Ascending aorta (tissue), 2 donors: ENCODE measurements around the gene GPR78. TPM values are rescaled to one million over a fixed set of nuclear protein-coding genes. Genes with fewer than 3 reads are reported as not detected.

Experiments used
- DNase-seq, 2 donors: peaks; one replicate each; pipeline ENCODE4 v3.0.0-alpha.2; 2019; ENCODE audit warnings: low spot score in 2 of 2
- H3K27ac ChIP-seq, 2 donors: fragments of 200-600 bp; sonication (generic); one replicate each; pipeline ENCODE4 v1.5.1; 2016 to 2017; ENCODE audit warnings: mild to moderate bottlenecking in 1 of 2
- H3K27me3 ChIP-seq: fragments of 200-600 bp; sonication (generic); one replicate; pipeline ENCODE4 v1.5.1; 2017
- H3K36me3 ChIP-seq, 2 donors: fragments of 200-600 bp; sonication (generic); one replicate each; pipeline ENCODE4 v1.5.1; 2016
- H3K4me1 ChIP-seq, 2 donors: fragments of 200-600 bp; sonication (generic); one replicate each; pipeline ENCODE4 v1.5.1; 2016 to 2017; ENCODE audit warnings: mild to moderate bottlenecking in 1 of 2
- H3K4me3 ChIP-seq, 2 donors: fragments of 200-600 bp; sonication (generic); one replicate each; pipeline ENCODE4 v1.5.1; 2016 to 2017; ENCODE audit warnings: mild to moderate bottlenecking in 1 of 2
- H3K9me3 ChIP-seq, 2 donors: fragments of 200-600 bp; sonication (generic); one replicate each; pipeline ENCODE4 v1.5.1; 2016
- intact Hi-C: fragments of 100-400 bp; cut with DNase I; formaldehyde crosslinking; loops from one replicate; pipeline ENCODE4 v1.15.1; 2023
- total RNA-seq: library from RNA; depleted of rRNA; stranded (reverse); fragments of >200 nt; gene quantifications from one replicate; pipeline ENCODE4 v1.1.0, GENCODE V29; 2016
- TF ChIP-seq, protein P1 (sequence below), 3 experiments: fragments of 200-600 bp in 2 of 3; fragments of 450-650 bp in 1 of 3; sonication (generic) in 2 of 3; IDR thresholded peaks; one replicate each; pipeline ENCODE4 v1.5.1; 2016 to 2019; ENCODE audit warnings: antibody characterized with exemption in 3 of 3, mild to moderate bottlenecking in 1 of 3, moderate library complexity in 1 of 3

GPR78 gene, protein sequence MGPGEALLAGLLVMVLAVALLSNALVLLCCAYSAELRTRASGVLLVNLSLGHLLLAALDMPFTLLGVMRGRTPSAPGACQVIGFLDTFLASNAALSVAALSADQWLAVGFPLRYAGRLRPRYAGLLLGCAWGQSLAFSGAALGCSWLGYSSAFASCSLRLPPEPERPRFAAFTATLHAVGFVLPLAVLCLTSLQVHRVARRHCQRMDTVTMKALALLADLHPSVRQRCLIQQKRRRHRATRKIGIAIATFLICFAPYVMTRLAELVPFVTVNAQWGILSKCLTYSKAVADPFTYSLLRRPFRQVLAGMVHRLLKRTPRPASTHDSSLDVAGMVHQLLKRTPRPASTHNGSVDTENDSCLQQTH
- not detected for total RNA-seq

DNA sequence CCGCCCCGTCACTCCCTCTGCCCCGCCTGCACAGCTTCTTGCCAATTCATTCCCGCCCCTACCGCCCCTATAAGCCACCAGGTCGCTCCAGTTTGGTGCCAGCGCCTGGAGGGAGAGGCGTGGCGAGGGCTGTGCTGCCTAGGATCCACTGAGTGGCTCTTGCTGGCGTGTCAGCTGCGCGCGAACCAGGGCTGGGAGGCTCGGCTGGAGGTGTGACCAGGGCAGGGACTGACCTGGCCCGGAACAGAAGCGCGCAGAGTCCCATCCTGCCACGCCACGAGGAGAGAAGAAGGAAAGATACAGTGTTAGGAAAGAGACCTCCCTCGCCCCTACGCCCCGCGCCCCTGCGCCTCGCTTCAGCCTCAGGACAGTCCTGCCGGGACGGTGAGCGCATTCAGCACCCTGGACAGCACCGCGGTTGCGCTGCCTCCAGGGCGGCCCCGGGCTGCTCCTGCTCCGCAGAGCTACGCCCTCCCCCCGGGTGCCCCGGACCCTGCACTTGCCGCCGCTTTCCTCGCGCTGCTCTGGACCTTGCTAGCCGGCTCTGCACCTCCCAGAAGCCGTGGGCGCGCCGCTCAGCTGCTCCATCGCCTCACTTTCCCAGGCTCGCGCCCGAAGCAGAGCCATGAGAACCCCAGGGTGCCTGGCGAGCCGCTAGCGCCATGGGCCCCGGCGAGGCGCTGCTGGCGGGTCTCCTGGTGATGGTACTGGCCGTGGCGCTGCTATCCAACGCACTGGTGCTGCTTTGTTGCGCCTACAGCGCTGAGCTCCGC, at the start of gene GPR78:
Gene GPR78 (plus strand): TSS at position 72 of the 773 bp plus-strand sequence. CDS start 591 bp downstream, at position 663.
- peaks cover 3% of the 10 kb centered on the region for H3K27me3 ChIP-seq
- TF ChIP-seq, protein P1, sequence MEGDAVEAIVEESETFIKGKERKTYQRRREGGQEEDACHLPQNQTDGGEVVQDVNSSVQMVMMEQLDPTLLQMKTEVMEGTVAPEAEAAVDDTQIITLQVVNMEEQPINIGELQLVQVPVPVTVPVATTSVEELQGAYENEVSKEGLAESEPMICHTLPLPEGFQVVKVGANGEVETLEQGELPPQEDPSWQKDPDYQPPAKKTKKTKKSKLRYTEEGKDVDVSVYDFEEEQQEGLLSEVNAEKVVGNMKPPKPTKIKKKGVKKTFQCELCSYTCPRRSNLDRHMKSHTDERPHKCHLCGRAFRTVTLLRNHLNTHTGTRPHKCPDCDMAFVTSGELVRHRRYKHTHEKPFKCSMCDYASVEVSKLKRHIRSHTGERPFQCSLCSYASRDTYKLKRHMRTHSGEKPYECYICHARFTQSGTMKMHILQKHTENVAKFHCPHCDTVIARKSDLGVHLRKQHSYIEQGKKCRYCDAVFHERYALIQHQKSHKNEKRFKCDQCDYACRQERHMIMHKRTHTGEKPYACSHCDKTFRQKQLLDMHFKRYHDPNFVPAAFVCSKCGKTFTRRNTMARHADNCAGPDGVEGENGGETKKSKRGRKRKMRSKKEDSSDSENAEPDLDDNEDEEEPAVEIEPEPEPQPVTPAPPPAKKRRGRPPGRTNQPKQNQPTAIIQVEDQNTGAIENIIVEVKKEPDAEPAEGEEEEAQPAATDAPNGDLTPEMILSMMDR (IDR thresholded peaks at IDR 0.05) = no peak
- H3K36me3 ChIP-seq = no peaks in the 10 kb centered on the region
- no peak within 1 kb of the TSS for H3K4me3 ChIP-seq
- H3K4me1 ChIP-seq = no peaks in the 10 kb centered on the region
- no peak for DNase-seq
- no peak within 1 kb of the TSS for H3K27ac ChIP-seq
- H3K9me3 ChIP-seq = no peaks in the 10 kb centered on the region
- intact Hi-C loops = no loop called here

DNA sequence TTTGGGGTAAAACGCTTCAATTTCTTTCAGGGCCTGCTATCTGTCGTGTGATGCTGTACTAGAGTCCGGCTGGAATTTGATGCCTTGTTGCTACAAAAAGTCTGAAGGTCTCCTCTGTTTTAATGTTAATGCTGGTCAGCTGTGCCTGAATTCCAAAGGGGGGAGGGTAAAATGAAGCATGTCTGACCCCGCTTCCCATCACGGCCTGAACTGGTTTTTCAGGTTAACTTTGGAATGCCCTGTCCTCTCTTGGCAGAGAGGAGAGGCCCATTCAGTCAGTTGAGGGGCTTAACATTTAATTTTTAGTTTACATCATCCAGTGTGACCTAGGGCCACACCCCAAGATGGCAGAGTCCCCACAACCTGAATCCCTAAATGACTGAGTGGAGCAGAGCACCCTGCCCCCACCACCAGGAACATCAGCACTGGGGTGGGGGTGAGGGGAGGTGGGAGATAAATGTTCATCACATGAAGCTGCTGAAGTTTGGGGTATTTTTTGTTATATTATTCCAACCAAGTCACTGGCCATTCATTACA, 47.9 kb upstream of the GPR78 start:
- H3K4me3 ChIP-seq = no peak overlapping the region
- intact Hi-C loops = no loop called here
- no peak for DNase-seq

DNA sequence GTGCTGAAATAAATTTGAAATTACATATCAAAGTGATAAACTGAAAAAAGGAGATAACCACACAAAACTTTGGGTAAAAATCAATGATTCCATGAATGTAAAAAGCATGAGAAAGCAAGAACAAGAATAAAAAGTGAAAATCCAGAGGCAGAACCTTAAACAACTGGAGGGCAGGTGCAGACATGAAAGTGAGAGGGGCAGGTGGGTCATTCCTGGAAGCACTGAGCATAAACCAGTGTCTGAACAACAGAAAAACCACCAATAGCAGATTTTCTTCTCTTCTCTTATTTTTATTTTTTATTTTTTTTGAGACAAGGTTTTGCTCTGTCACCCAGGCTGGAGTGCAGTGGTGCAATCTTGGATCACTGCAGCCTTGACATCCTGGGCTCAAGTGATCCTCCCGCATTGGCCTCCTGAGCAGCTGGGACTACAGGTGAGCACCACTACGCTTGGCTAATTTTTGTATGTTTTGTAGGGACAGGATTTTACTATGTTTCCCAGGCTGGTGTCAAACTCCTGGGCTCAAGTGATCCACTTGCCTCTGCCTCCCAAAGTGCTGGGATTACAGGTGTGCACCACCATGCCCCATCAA, 46.8 kb upstream of the GPR78 start:
- DNase-seq = no peak
- intact Hi-C loops = no loop called here
- Histone ChIP-seq H3K36me3 (no peaks in the 10 kb centered on the region), H3K9me3 (no peaks in the 10 kb centered on the region), H3K4me3 (no peak overlapping the region), H3K4me1 (no peaks in the 10 kb centered on the region), H3K27me3 (no peaks in the 10 kb centered on the region), H3K27ac (no peak overlapping the region)
- TF ChIP-seq, protein P1 (IDR thresholded peaks at IDR 0.05) = no peak

More for the DNA sequence above, 47.9 kb upstream of the GPR78 start:
- Histone ChIP-seq H3K27me3 (no peaks in the 10 kb centered on the region), H3K9me3 (no peaks in the 10 kb centered on the region), H3K27ac (no peak overlapping the region), H3K4me1 (no peaks in the 10 kb centered on the region), H3K36me3 (no peaks in the 10 kb centered on the region)
- TF ChIP-seq, protein P1 (IDR thresholded peaks at IDR 0.05) = no peak

DNA sequence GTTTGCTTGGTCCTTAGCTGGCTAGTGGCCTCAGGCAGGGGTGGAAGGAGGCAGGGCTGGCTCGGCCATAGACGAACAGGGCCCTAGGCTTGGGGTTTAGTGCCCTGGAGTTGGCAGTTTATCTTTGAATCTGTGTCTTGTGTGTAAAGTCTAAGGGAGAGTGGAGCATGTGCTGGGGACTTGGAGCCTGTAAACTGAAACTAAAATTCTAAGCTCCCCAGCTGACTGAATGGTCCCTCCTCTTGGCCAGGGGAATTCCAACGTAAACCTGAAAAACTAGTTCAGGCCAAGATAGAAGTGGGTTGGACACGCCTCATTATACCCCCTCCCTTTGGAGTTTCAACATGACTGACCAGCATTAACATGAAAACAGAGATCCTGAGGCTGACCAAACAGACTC, 46.1 kb upstream of the GPR78 start:
- H3K27ac ChIP-seq = peak overlapping the region; percentile 31 to 37
- TF ChIP-seq, protein P1 (IDR thresholded peaks at IDR 0.05) = no peak
- no peaks in the 10 kb centered on the region for H3K9me3 ChIP-seq
- intact Hi-C loops = no loop called here
- no peaks in the 10 kb centered on the region for H3K36me3 ChIP-seq
- no peaks in the 10 kb centered on the region for H3K27me3 ChIP-seq
- H3K4me1 ChIP-seq = no peaks in the 10 kb centered on the region
- no peak overlapping the region for H3K4me3 ChIP-seq
- no peak for DNase-seq

DNA sequence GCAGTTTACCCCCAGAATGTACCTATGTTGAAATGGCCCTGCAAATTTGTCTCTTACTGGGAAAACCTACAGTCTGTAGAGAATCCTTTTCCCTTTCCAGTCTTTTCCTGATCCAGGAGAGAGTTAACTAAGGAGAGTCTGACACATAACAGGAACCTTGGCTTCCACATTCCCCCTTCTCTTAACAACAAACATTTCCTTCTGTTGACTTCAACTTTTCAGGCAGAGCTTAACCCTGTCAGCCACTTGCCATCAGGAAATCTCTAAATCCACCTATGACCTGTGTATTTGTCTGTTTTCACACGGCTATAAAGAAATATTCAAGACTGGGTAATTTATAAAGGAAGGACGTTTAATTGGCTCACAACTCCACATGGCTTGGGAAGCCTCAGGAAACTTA, 45.6 kb upstream of the GPR78 start:
- Histone ChIP-seq H3K4me1 (no peaks in the 10 kb centered on the region), H3K4me3 (no peak overlapping the region), H3K36me3 (no peaks in the 10 kb centered on the region), H3K27ac (peak overlapping the region; percentile 31 to 37), H3K27me3 (no peaks in the 10 kb centered on the region), H3K9me3 (no peaks in the 10 kb centered on the region)
- DNase-seq = no peak
- TF ChIP-seq, protein P1 (IDR thresholded peaks at IDR 0.05) = no peak
- intact Hi-C loops = no loop called here
